OCI-LY7 (cell line): ENCODE results near the gene IL6R. TPM values are rescaled to one million over a fixed set of nuclear protein-coding genes. Genes with fewer than 3 reads are reported as not detected.

Experiments used
- BruUV-seq: library from RNA; stranded (reverse); fragments of 400-500 nt; replicated peaks from 2 replicates; lab custom pipeline; 2021; lab: Mats Ljungman, UMichigan
- CTCF ChIA-PET: fragments of 300-600 bp; sonication (Branson Sonifier 250); formaldehyde crosslinking; loops from one replicate; lab custom pipeline; 2022; ENCODE audit warnings: antibody characterized with exemption; ENCODE audit not compliant: unreplicated experiment; lab: Charles Lee
- POLR2A ChIA-PET: fragments of 300-600 bp; sonication (Branson Sonifier 250); formaldehyde crosslinking; loops from one replicate; lab custom pipeline; 2022; ENCODE audit warnings: antibody characterized with exemption; lab: Charles Lee
- DNase-seq: peaks from one replicate; pipeline ENCODE4 v3.0.0-alpha.2; 2015; ENCODE audit warnings: low spot score
- H2AFZ ChIP-seq: fragments of 200-600 bp; sonication (generic), shearing (Covaris generic); 2 replicates; pipeline ENCODE4 v1.6.1; 2014; ENCODE audit warnings: mild to moderate bottlenecking, antibody characterized with exemption, low read length, moderate library complexity
- H3K27ac ChIP-seq: fragments of 200-600 bp; sonication (generic); 2 replicates; pipeline ENCODE4 v1.5.1; 2014; ENCODE audit warnings: mixed run types, low read depth, mild to moderate bottlenecking, moderate library complexity, low read length, inconsistent platforms; ENCODE audit not compliant: poor library complexity, severe bottlenecking
- H3K36me3 ChIP-seq: fragments of 200-600 bp; sonication (generic); 2 replicates; pipeline ENCODE4 v1.6.1; 2014; ENCODE audit warnings: mild to moderate bottlenecking, antibody characterized with exemption, low read length, moderate library complexity, mixed read lengths; ENCODE audit not compliant: insufficient read depth
- H3K4me1 ChIP-seq: fragments of 200-600 bp; sonication (generic); 2 replicates; pipeline ENCODE4 v1.5.1; 2014; ENCODE audit warnings: mild to moderate bottlenecking, low read length; ENCODE audit not compliant: insufficient read depth, poor library complexity, severe bottlenecking
- H3K4me2 ChIP-seq: fragments of 200-600 bp; sonication (generic); 2 replicates; pipeline ENCODE4 v1.6.1; 2014; ENCODE audit warnings: mild to moderate bottlenecking, low read length
- H3K4me3 ChIP-seq: fragments of 200-600 bp; sonication (generic); 2 replicates; pipeline ENCODE4 v1.5.1; 2014; ENCODE audit warnings: mild to moderate bottlenecking, low read depth, low read length; ENCODE audit not compliant: poor library complexity, severe bottlenecking
- H3K79me2 ChIP-seq: fragments of 200-600 bp; sonication (generic); 2 replicates; pipeline ENCODE4 v1.6.1; 2016; ENCODE audit warnings: low read depth, mild to moderate bottlenecking, low read length, moderate library complexity, mixed read lengths; ENCODE audit not compliant: insufficient read depth
- H3K9me2 ChIP-seq: fragments of 200-600 bp; sonication (generic); 2 replicates; pipeline ENCODE4 v1.6.1; 2016; ENCODE audit warnings: mild to moderate bottlenecking, low read length, mixed read lengths; ENCODE audit not compliant: insufficient read depth
- H3K9me3 ChIP-seq: fragments of 200-600 bp; sonication (generic); 2 replicates; pipeline ENCODE4 v1.6.1; 2014; ENCODE audit warnings: mild to moderate bottlenecking, mixed run types, low read length, mixed read lengths
- H4K20me1 ChIP-seq: fragments of 200-600 bp; sonication (generic); 2 replicates; pipeline ENCODE4 v1.6.1; 2014; ENCODE audit warnings: mild to moderate bottlenecking, antibody characterized with exemption, low read length, moderate library complexity, mixed read lengths; ENCODE audit not compliant: insufficient read depth
- CTCF ChIP-seq: fragments of 200-600 bp; sonication (generic); conservative IDR thresholded peaks from 2 replicates; pipeline ENCODE4 v1.5.1; 2014; ENCODE audit warnings: mild to moderate bottlenecking, antibody characterized with exemption, low read length, moderate library complexity, mixed read lengths
- EZH2phosphoT487 ChIP-seq: fragments of 200-600 bp; sonication (generic); IDR thresholded peaks from 2 replicates; pipeline ENCODE4 v1.6.1; 2018; ENCODE audit warnings: low read depth, borderline replicate concordance, mild to moderate bottlenecking, mixed run types, antibody characterized with exemption, low read length, moderate library complexity, mixed read lengths
- intact Hi-C: fragments of 100-400 bp; cut with micrococcal nuclease; formaldehyde crosslinking; loops from one replicate; pipeline ENCODE4 v1.10.0; 2022; ENCODE audit not compliant: unreplicated experiment
- total RNA-seq, 2 experiments: library from RNA; depleted of rRNA in 1 of 2; stranded (reverse); fragments of >200 nt in 1 of 2; shearing (Covaris generic) in 1 of 2; gene quantifications; 2 replicates each; pipeline ENCODE4 v1.2.3, GENCODE V29; 2014 to 2022

IL6R gene
- total RNA-seq, 2 experiments from 2014 or later, result not detected

- intact Hi-C loops, result no loop called here
- Histone ChIP-seq H4K20me1 (no peaks in the 10 kb centered on the region), H3K9me2 (no peaks in the 10 kb centered on the region), H3K4me1 (peaks cover 11% of the 10 kb centered on the region), H3K4me3 (no peak overlapping the region), H3K27ac (no peak overlapping the region), H3K4me2 (0 out of 2 replicates have a peak overlapping the region, but pooled peaks have one; percentile 17), H2AFZ (no peak overlapping the region), H3K9me3 (no peaks in the 10 kb centered on the region), H3K79me2 (no peaks in the 10 kb centered on the region), H3K36me3 (no peaks in the 10 kb centered on the region)
- no peak for TF ChIP-seq CTCF
- no peak for TF ChIP-seq EZH2phosphoT487
- ChIA-PET CTCF (no interaction called here), POLR2A (interaction anchor here (0.6 kb wide), 1 partner anchor 1877 kb away, joined by 4 read pairs; no protein-coding TSS in a partner anchor)
- DNase-seq, result no peak
- BruUV-seq, result no TSS peak
Measured at GRCh38 chr1:154413177-154413783, 8.1 kb downstream of the IL6R start.

DNA sequence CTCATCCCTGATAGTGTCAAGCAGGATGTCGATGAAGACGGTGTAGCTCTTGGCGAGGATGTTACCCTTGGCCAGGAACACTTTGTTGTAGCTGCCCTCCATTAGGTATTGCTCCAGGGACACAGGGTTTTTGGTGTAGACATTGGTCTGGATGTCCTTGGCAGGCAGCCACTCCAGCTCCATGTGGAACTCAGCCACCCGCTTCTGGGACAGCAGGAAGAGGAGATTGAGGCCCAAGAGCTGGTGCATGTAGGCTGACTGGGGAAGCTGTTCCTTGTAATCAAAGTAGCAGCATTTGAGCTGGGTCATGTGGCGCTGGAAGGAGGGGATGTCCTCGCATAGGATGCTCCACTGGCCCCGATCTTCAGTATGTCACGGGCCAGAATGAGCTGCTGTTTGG lies 9.5 kb downstream of the IL6R start:
- ChIA-PET POLR2A (interaction anchor here (0.6 to 0.8 kb wide), 2 partner anchors 43 to 633 kb away, joined by 3 read pairs; no protein-coding TSS in a partner anchor), CTCF (no interaction called here)
- intact Hi-C loops, result no loop called here
- Histone ChIP-seq H2AFZ (no peak overlapping the region), H4K20me1 (no peaks in the 10 kb centered on the region), H3K36me3 (no peaks in the 10 kb centered on the region), H3K4me3 (no peak overlapping the region), H3K79me2 (no peaks in the 10 kb centered on the region), H3K27ac (no peak overlapping the region), H3K9me3 (no peaks in the 10 kb centered on the region), H3K4me1 (peaks cover 6% of the 10 kb centered on the region), H3K9me2 (no peaks in the 10 kb centered on the region), H3K4me2 (no peak overlapping the region)
- no TSS peak for BruUV-seq
- no peak for DNase-seq
- no peak for TF ChIP-seq EZH2phosphoT487
- TF ChIP-seq CTCF, result no peak
